Esophagus muscularis mucosa (tissue), 4 donors: ENCODE measurements around the gene PRKCQ. TPM values are rescaled to one million over a fixed set of nuclear protein-coding genes. Genes with fewer than 3 reads are reported as not detected.

ENCODE experiments used
- DNase-seq: peaks from one replicate; pipeline ENCODE4 v3.0.0-alpha.2; 2017; ENCODE audit errors: extremely low spot score
- H3K27ac ChIP-seq, 4 donors: fragments of 200-600 bp; sonication (generic); replicated peaks in 1 of 4; 1 replicate in 3 of 4; 2 replicates in 1 of 4; pipeline ENCODE4 v1.5.1; 2016 to 2019; ENCODE audit warnings: mild to moderate bottlenecking in 1 of 4
- H3K27me3 ChIP-seq, 4 donors: fragments of 200-600 bp; sonication (generic); one replicate each; pipeline versions ENCODE4 v1.5.1 to v1.6.0; 2016 to 2019
- H3K36me3 ChIP-seq, 4 donors: fragments of 200-600 bp; sonication (generic); one replicate each; pipeline ENCODE4 v1.5.1; 2016 to 2019
- H3K4me1 ChIP-seq, 4 donors: fragments of 200-600 bp; sonication (generic); one replicate each; pipeline ENCODE4 v1.5.1; 2016 to 2019
- H3K4me3 ChIP-seq, 4 donors: fragments of 200-600 bp; sonication (generic); 1 replicate in 2 of 4; 2 replicates in 2 of 4; pipeline ENCODE4 v1.5.1; 2016 to 2019; ENCODE audit warnings: mild to moderate bottlenecking in 4 of 4, moderate library complexity in 1 of 4
- H3K9me3 ChIP-seq, 4 donors: fragments of 200-600 bp; sonication (generic); 1 replicate in 3 of 4; 2 replicates in 1 of 4; pipeline ENCODE4 v1.5.1; 2016 to 2019
- CTCF ChIP-seq, 3 experiments: fragments of 200-600 bp in 2 of 3; fragments of 450-650 bp in 1 of 3; sonication (generic) in 2 of 3; IDR thresholded peaks; one replicate each; pipeline ENCODE4 v1.5.1; 2017 to 2019; ENCODE audit warnings: antibody characterized with exemption in 3 of 3, mild to moderate bottlenecking in 2 of 3, moderate library complexity in 1 of 3
- EP300 ChIP-seq: sonication (generic); formaldehyde crosslinking; IDR thresholded peaks from one replicate; pipeline ENCODE4 v1.6.1; 2017; ENCODE audit warnings: antibody characterized with exemption
- POLR2A ChIP-seq: fragments of 450-650 bp; IDR thresholded peaks from one replicate; pipeline ENCODE4 v1.6.1; 2017; ENCODE audit warnings: antibody characterized with exemption, moderate library complexity, mild to moderate bottlenecking, low read depth
- POLR2AphosphoS5 ChIP-seq, 2 donors: sonication (generic); formaldehyde crosslinking; IDR thresholded peaks; one replicate each; pipeline ENCODE4 v1.6.1; 2017; ENCODE audit warnings: antibody characterized with exemption in 2 of 2
- WGBS: methylation state at CpG from one replicate; pipeline ENCODE4 v1.1.5; 2018; 5-methylcytosine and 5-hydroxymethylcytosine counted together
- intact Hi-C: fragments of 100-400 bp; cut with DNase I; formaldehyde crosslinking; loops from one replicate; pipeline ENCODE4 v1.15.1; 2023
- total RNA-seq, 4 donors: library from RNA; depleted of rRNA; stranded (reverse); fragments of >200 nt; gene quantifications; one replicate each; pipeline versions ENCODE4 v1.1.0 to v1.2.1, GENCODE V29; 2016

Gene PRKCQ
- total RNA-seq, 4 donors from 2014 or later: 4.6 to 9.4 (median 6.8) TPM

DNA sequence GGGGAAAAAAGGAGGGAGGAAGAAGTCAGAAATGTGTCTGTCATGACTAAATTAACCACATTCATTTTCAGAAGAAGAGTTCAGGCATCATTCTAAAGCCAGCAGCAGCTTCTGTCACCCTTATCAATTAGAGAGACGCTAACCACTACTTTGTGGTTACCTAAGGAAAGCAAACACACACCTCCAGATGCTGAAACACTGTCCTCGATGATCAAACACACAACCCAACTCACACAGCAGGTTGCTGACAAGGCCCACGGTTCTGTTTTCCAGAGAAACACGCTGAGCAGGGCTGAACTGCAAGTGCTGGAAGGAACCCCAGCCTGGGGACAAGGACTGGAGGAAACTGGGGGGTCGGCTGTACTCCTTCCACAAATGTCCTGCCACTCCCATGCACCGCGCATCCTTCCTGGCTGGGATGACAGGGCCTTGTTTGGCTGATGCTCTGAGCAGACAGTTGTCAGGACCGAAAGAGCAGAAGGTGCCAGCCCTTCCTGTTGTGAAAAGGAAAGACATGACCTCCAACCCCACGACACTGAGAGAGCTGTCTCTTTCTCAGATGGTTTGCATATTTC, 36.6 kb downstream of the PRKCQ start:
- peak overlapping the region in 1 of 4 donors; percentile 26 for H3K27ac ChIP-seq
- H3K4me1 ChIP-seq: no peaks in the 10 kb centered on the region
- WGBS: 61% methylated on average over 9 of the region's 9 CpGs
- no peak for TF ChIP-seq POLR2A
- TF ChIP-seq CTCF (IDR thresholded peaks at IDR 0.05): no peak
- no peak for TF ChIP-seq POLR2AphosphoS5 (IDR thresholded peaks at IDR 0.05)
- H3K27me3 ChIP-seq: no peaks in the 10 kb centered on the region
- intact Hi-C loops: no loop called here
- H3K4me3 ChIP-seq: no peak overlapping the region
- no peaks in the 10 kb centered on the region for H3K36me3 ChIP-seq
- no peak for DNase-seq
- H3K9me3 ChIP-seq: no peaks in the 10 kb centered on the region

GRCh38 chr10:6542999-6543430, 37.1 kb downstream of the PRKCQ start:
- 48% methylated on average over 9 of the region's 9 CpGs for WGBS
- no peaks in the 10 kb centered on the region for H3K4me1 ChIP-seq
- DNase-seq: no peak
- no peaks in the 10 kb centered on the region for H3K36me3 ChIP-seq
- H3K27ac ChIP-seq: peak overlapping the region in 1 of 4 donors; percentile 26
- no peaks in the 10 kb centered on the region for H3K9me3 ChIP-seq
- H3K4me3 ChIP-seq: no peak overlapping the region
- no peaks in the 10 kb centered on the region for H3K27me3 ChIP-seq
- intact Hi-C loops: no loop called here
- TF ChIP-seq POLR2AphosphoS5 (IDR thresholded peaks at IDR 0.05) (no peak), CTCF (IDR thresholded peaks at IDR 0.05) (no peak), EP300 (no peak), POLR2A (no peak)

- Histone ChIP-seq H3K27ac (no peak overlapping the region), H3K9me3 (no peaks in the 10 kb centered on the region), H3K27me3 (no peaks in the 10 kb centered on the region), H3K36me3 (no peaks in the 10 kb centered on the region), H3K4me1 (no peaks in the 10 kb centered on the region), H3K4me3 (no peak overlapping the region)
- intact Hi-C loops: no loop called here
- DNase-seq: no peak
- TF ChIP-seq CTCF (IDR thresholded peaks at IDR 0.05) (no peak), POLR2A (no peak), POLR2AphosphoS5 (IDR thresholded peaks at IDR 0.05) (no peak), EP300 (no peak)
Observed at GRCh38 chr10:6539833-6540232, 40.2 kb downstream of the PRKCQ start.

DNA sequence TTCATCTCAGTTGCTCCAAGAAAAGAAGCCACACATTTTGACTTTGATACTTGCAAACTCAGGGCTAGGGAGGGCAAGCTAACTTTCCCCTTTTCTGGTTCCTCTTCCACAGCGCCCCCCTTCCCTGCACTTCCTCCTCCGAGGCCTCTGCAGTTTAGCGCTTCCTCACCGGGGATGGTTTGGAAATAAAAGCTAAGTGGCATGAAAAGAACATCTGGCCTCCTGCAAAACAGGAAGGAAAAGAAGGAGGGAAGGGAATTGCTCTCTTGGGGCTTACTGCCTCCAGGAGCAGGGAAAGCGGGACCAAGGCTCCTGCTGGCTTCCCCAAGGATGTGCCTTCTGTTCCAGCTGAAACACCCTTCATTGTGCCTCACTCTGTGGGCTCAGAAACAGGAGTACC, 42.3 kb downstream of the PRKCQ start:
- H3K4me1 ChIP-seq: no peaks in the 10 kb centered on the region
- intact Hi-C loops: no loop called here
- TF ChIP-seq CTCF (IDR thresholded peaks at IDR 0.05) (no peak), EP300 (no peak), POLR2AphosphoS5 (IDR thresholded peaks at IDR 0.05) (no peak), POLR2A (no peak)
- no peaks in the 10 kb centered on the region for H3K9me3 ChIP-seq
- H3K27me3 ChIP-seq: no peaks in the 10 kb centered on the region
- WGBS: 61% methylated on average over 5 of the region's 5 CpGs
- H3K36me3 ChIP-seq: no peaks in the 10 kb centered on the region
- H3K4me3 ChIP-seq: no peak overlapping the region
- H3K27ac ChIP-seq: no peak overlapping the region
- no peak for DNase-seq

- no peak overlapping the region for H3K27ac ChIP-seq
- DNase-seq: no peak
- H3K9me3 ChIP-seq: no peaks in the 10 kb centered on the region
- intact Hi-C loops: no loop called here
- H3K4me1 ChIP-seq: no peaks in the 10 kb centered on the region
- no peaks in the 10 kb centered on the region for H3K36me3 ChIP-seq
- TF ChIP-seq CTCF (IDR thresholded peaks at IDR 0.05) (no peak), POLR2AphosphoS5 (IDR thresholded peaks at IDR 0.05) (no peak), EP300 (no peak)
- H3K4me3 ChIP-seq: no peak overlapping the region
- H3K27me3 ChIP-seq: no peaks in the 10 kb centered on the region
- 91% methylated on average over 3 of the region's 3 CpGs for WGBS
Observed at GRCh38 chr10:6536102-6536501, 44.0 kb downstream of the PRKCQ start.
